Measurements from ENCODE around the gene GPC5.

GPC5 gene

DNA sequence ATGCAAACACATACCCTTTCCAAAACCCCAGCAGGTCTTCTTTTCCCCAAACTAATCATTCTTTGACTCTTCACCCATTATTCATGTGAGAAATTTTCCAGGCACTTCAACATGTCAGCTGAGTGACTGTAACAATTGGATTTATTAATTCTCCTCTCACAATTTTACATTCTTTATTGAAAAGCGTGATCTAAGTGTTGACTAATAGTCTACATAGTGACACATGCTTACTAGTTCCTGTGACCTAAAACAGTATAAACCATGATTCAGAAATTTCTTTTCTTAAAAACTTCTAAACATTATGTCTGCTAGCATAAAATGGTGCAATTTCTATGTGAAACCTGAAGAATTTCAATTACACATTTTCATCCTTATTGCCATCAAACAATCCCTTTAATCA is 532.3 kb downstream of the GPC5 start:
- no peak for DNase-seq
- Mint-ChIP-seq H3K4me3 (no peak overlapping the region), H3K36me3 (no peaks in the 10 kb centered on the region), H3K9me3 (no peaks in the 10 kb centered on the region), H3K27me3 (no peaks in the 10 kb centered on the region), H3K27ac (no peak overlapping the region), H3K4me1 (no peaks in the 10 kb centered on the region)
- CTCF ChIA-PET, result no interaction called here

DNA sequence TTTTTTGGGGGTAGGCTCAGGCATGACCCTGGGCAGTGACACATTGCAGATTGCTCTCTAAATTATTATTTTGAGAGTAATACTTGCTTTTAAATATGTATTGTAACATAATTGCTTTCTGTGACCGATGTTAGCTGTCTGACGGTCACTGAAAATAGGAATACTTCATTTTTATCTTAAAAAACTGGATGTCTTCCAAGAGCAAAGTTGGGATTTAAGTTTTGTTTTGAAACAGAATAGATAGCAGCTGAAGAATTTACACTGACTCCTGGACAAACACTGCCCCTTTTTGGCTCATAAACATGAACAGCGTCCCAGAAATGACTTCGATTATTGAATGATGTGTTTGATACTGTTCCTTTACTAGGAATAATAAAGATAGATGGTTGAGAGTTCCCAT is 535.9 kb downstream of the GPC5 start:
- CTCF ChIA-PET, result no interaction called here
- no peak overlapping the region for H3K4me3 Mint-ChIP-seq
- H3K36me3 Mint-ChIP-seq, result no peaks in the 10 kb centered on the region
- no peaks in the 10 kb centered on the region for H3K4me1 Mint-ChIP-seq
- H3K27me3 Mint-ChIP-seq, result no peaks in the 10 kb centered on the region
- no peak overlapping the region for H3K27ac Mint-ChIP-seq
- peaks cover 2% of the 10 kb centered on the region for H3K9me3 Mint-ChIP-seq
- DNase-seq, result no peak

DNA sequence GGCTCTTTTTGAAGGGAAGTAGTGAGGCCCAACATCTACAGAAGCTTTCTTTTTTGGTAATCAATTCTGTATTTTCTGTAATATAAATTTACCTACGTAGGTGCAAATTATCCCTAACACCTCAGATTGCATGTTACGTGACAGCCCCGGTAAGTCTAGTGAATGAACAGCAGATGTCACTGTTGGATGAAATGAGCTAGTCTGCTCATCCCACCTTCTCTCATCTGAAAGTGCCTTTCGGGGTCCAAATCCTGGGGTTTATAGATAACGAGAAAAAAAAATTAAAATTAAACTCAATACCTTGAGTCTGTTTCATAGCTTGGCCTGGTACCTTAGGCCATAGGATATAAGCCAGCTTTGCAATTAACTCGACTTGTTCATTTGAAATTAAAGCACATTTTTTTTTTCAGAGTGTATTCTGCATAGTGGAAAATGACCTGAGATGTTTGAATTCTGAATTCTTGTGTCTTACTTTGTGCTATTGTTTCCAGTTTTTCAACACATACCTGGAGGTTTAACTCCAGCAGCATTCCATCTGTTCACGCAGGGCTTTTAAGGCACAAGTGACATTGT is 548.2 kb downstream of the GPC5 start:
- CTCF ChIA-PET, result interaction anchor here (0.7 to 1.6 kb wide), 2 partner anchors 9 to 226 kb away, joined by 3 to 5 read pairs; no protein-coding TSS in a partner anchor
- no peaks in the 10 kb centered on the region for H3K4me1 Mint-ChIP-seq
- no peak overlapping the region for H3K27ac Mint-ChIP-seq
- H3K4me3 Mint-ChIP-seq, result no peak overlapping the region
- H3K36me3 Mint-ChIP-seq, result no peaks in the 10 kb centered on the region
- no peak for DNase-seq
- no peaks in the 10 kb centered on the region for H3K27me3 Mint-ChIP-seq
- peaks cover 3% of the 10 kb centered on the region for H3K9me3 Mint-ChIP-seq

DNA sequence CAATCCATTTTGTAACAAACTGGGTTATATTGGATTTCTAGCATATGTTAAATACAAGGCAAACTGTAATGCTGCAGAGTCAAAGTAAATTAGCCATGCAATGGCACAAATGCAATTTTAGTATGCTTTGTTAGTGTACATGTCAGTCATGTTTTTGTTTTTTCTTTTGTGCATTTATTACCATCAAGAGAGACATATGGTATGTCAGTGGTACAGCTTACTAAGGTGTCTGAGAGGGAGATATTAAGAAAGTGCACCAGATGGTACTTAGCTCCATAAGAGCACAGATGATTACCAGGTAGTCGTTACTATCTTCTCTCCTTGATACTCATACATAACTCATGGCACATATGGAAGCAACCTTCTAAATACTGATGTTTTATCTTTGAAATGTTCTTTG is 550.3 kb downstream of the GPC5 start:
- Mint-ChIP-seq H3K4me1 (no peaks in the 10 kb centered on the region), H3K9me3 (no peaks in the 10 kb centered on the region), H3K27me3 (no peaks in the 10 kb centered on the region), H3K27ac (no peak overlapping the region), H3K36me3 (no peaks in the 10 kb centered on the region), H3K4me3 (no peak overlapping the region)
- no peak for DNase-seq
- CTCF ChIA-PET, result no interaction called here

DNA sequence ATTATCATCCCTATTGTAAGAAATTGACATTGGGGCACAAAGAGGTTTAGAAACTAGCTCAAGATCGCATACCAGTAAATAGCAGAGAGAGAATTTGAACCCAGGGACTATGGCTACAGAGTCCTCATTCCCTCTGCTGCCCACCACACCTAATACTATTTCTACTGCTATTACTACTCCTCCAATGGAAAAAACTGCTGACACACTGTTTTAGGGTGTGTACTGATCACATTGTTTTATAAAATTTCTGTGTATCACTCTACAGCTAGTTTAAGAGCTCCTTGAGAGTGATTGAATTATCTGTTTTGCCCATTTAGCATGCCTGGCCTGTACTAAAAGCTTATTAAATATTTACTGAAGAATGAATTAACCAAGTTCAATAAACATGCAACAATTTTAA is 552.4 kb downstream of the GPC5 start:
- DNase-seq, result no peak
- Mint-ChIP-seq H3K9me3 (no peaks in the 10 kb centered on the region), H3K4me3 (no peak overlapping the region), H3K27me3 (no peaks in the 10 kb centered on the region), H3K27ac (no peak overlapping the region), H3K4me1 (no peaks in the 10 kb centered on the region), H3K36me3 (no peaks in the 10 kb centered on the region)
- CTCF ChIA-PET, result no interaction called here

DNA sequence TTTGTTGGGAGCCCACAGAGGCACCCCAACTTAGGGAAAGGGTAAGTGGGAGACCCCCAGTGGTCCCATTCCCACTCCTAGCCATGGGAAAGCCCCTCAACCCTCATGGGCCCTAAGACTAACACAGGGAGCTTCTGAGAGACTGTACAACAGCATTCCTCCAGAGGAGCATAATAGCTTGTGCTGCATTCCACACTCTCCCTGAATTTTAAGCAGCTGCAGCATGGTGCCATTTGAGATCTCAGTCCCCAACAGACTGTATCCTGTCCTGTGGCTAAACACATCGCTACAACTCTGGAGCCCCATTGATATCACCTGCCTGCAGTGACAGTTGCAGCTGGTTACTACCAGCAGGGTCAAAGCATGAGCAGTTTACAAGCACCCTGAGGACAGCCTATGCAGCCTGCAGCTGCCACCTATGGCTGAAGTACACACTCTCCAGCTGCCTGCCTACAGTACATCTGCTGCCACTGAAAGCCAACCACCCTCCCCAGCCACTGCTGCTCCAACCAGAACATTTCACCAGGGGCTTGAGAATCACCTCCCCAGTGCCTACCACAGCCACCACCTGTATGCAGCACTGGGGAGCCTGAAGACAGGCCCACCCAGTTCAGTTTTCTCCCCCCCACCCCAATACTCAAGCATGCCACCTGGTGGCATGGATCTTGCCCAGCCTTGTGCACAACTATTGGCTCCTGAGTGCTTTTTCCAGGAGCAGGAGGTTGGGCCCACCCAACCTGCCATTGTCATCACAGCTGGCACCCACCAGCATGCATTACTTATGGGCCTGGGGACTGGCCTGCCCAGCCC is 557.3 kb downstream of the GPC5 start:
- Mint-ChIP-seq H3K4me3 (no peak overlapping the region), H3K27ac (no peak overlapping the region), H3K36me3 (no peaks in the 10 kb centered on the region), H3K9me3 (no peaks in the 10 kb centered on the region), H3K4me1 (no peaks in the 10 kb centered on the region), H3K27me3 (no peaks in the 10 kb centered on the region)
- CTCF ChIA-PET, result interaction anchor here (1.2 kb wide), 1 partner anchor 10 kb away, joined by 3 read pairs; no protein-coding TSS in a partner anchor
- no peak for DNase-seq

DNA sequence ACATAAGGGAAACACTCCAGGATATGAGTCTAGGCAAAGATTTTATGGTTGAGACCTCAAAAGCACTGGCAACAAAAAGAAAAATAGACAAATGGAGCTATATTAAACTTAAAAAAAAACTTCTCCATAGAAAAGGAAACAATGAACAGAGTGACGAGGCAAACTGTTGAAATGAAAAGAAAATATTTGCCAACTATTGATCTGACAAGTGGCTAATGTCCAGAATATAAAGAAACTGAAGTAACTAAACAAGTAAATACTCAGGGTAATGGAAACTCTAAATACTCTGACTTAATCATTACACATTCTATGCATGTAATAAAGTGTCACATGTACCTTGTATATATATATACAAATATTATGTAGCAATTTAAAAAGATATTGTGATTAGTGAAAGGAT is 562.5 kb downstream of the GPC5 start:
- Mint-ChIP-seq H3K4me1 (no peaks in the 10 kb centered on the region), H3K27me3 (no peaks in the 10 kb centered on the region), H3K36me3 (no peaks in the 10 kb centered on the region), H3K27ac (no peak overlapping the region), H3K9me3 (peaks cover 5% of the 10 kb centered on the region), H3K4me3 (no peak overlapping the region)
- CTCF ChIA-PET, result no interaction called here
- no peak for DNase-seq

DNA sequence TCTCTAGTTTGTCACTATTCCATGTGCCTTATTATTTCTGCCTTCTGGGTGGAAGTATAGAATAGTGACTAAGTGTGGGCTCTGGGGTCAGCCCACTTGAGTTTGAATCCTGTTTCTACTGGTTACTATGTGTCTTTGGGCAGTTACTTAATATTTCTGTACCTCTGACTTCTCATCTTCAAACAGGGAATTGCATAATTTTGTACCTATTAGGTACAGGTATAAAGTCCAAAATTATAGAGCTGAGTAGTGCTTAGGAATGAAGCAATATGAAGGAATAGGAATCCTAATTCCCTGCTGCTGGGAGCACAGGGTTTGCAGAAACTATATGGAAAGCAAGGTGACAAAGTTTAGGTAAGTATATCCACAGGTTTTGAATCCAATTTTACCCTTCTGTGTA is 564.5 kb downstream of the GPC5 start:
- Mint-ChIP-seq H3K36me3 (no peaks in the 10 kb centered on the region), H3K4me1 (no peaks in the 10 kb centered on the region), H3K27me3 (no peaks in the 10 kb centered on the region), H3K27ac (no peak overlapping the region), H3K4me3 (no peak overlapping the region), H3K9me3 (peaks cover 5% of the 10 kb centered on the region)
- no peak for DNase-seq
- CTCF ChIA-PET, result no interaction called here

DNA sequence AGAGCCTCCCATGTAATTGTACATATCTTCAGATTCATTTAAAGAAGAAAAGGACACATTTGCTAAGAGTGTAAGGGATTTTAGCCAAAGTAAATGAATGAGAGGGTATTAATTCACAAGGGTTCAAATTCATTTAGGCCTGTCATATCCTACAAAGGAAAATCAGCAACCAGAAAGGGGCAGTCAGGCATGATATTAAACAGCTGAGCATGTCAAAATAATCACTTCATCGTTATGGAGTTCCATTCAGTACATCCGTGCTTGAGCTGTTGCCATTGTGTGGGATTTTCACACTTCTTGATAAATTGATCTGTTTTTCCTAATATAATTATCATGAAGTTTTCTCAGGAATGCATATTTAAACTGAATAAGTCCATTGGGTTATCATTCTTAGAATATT is 567.1 kb downstream of the GPC5 start:
- CTCF ChIA-PET, result no interaction called here
- DNase-seq, result no peak
- H3K27ac Mint-ChIP-seq, result no peak overlapping the region
- H3K9me3 Mint-ChIP-seq, result peaks cover 5% of the 10 kb centered on the region
- H3K4me1 Mint-ChIP-seq, result no peaks in the 10 kb centered on the region
- H3K36me3 Mint-ChIP-seq, result no peaks in the 10 kb centered on the region
- no peaks in the 10 kb centered on the region for H3K27me3 Mint-ChIP-seq
- no peak overlapping the region for H3K4me3 Mint-ChIP-seq

DNA sequence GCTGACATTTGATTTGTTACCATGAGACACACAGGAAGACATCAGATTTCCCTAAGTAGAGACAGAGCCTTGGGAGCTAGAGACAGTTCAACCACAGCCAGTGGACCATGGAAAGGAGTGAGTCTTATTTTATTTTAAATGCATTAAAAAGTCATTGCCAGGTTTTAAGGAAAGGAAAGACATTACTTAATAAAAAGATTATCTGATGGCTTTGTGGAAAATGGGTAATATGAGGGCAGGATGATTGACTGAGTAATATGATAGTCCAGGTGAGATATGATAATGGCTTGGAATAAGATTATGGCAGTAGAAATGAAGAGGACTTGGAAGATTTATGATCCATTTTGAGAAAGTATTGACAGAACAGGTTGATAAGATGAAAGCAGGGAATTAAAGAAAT is 580.1 kb downstream of the GPC5 start:
- DNase-seq, result no peak
- Mint-ChIP-seq H3K9me3 (peaks cover 15% of the 10 kb centered on the region), H3K27ac (no peak overlapping the region)

DNA sequence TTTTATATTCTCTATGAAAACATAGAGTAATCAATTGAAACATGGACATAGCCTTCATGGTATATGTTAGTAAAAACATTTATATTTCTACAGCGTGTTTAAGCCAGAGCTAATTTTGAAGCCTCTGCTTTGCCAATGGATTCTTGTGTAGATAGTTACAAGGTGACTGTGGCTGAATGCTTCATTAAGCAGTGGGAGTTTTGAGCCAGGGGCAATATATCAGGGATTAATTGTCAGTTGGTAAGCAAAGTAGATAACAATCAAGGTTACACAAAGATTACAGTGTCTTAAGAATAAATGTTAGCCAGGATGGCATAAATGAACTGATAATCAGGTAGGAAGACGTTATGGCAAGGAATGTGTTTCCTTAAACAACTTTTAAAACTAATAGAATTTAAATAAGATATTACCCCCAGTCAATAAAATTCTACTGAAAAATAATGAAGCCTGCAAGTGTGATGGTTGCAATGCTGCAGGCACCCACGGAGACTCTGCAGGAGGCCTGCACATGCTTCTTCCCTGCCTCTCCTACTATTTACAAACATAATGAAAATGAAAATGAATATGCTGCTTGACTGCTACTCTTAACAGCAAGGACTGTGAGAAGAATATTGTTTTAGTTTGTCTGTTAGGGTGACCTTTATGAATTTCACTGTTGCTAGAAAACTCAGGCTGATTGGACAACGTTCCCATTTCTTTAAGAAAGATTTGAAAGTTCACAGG is 588.5 kb downstream of the GPC5 start:
- H3K36me3 Mint-ChIP-seq, result no peaks in the 10 kb centered on the region
- H3K27ac Mint-ChIP-seq, result no peak overlapping the region
- H3K9me3 Mint-ChIP-seq, result peaks cover 1% of the 10 kb centered on the region

More for the DNA sequence above, 580.1 kb downstream of the GPC5 start:
- Mint-ChIP-seq H3K4me3 (no peak overlapping the region), H3K27me3 (no peaks in the 10 kb centered on the region), H3K4me1 (no peaks in the 10 kb centered on the region), H3K36me3 (no peaks in the 10 kb centered on the region)
- CTCF ChIA-PET, result no interaction called here

DNA sequence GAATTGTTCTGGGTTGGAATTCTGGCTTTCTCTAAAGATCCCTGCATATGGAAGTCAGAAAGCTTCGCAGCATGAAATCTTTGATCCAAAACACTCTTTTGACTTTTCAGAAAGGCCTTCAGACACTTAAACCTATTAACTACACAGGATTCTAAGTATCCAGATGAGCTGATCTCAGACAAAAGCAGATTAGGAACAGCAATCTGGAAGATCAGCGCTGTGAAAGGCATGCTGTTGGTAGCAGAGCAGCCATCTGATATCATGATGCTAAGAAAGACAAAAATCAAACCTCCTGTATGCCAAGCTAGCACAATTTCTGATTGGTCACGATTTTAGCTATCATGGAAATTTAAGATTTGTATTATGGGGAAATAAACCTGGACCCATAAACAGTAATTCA is 589.9 kb downstream of the GPC5 start:
- DNase-seq, result no peak
- CTCF ChIA-PET, result no interaction called here
- H3K4me3 Mint-ChIP-seq, result no peak overlapping the region
- H3K4me1 Mint-ChIP-seq, result no peaks in the 10 kb centered on the region
- no peaks in the 10 kb centered on the region for H3K9me3 Mint-ChIP-seq
- H3K27me3 Mint-ChIP-seq, result no peaks in the 10 kb centered on the region
- no peak overlapping the region for H3K27ac Mint-ChIP-seq
- no peaks in the 10 kb centered on the region for H3K36me3 Mint-ChIP-seq

More for the DNA sequence above, 588.5 kb downstream of the GPC5 start:
- Mint-ChIP-seq H3K27me3 (no peaks in the 10 kb centered on the region), H3K4me1 (no peaks in the 10 kb centered on the region), H3K4me3 (no peak overlapping the region)
- CTCF ChIA-PET, result no interaction called here
- DNase-seq, result no peak

DNA sequence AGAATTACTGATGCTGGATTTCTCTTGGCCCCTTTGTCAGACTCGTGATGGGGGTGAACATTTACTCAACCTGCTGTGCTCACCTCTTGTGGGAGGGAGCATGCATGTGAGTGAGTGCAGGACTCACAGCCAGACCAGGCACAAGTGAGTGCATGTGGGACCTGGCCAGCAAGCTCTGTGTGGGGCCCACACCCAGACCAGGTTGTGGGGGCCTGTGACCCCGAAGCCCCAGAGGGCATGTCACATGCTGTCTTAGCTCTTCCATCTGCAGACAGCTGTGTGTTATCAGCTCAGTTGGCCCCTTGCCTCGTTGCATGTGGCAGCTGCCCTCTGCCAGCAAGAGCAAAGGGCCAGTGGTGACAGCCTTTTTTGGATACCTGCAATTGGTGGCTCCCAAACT is 614.4 kb downstream of the GPC5 start:
- H3K36me3 Mint-ChIP-seq, result no peaks in the 10 kb centered on the region
- H3K27me3 Mint-ChIP-seq, result no peaks in the 10 kb centered on the region
- no peak overlapping the region for H3K27ac Mint-ChIP-seq
- H3K9me3 Mint-ChIP-seq, result peaks cover 4% of the 10 kb centered on the region
- H3K4me3 Mint-ChIP-seq, result no peak overlapping the region
- CTCF ChIA-PET, result no interaction called here
- DNase-seq, result no peak
- H3K4me1 Mint-ChIP-seq, result no peaks in the 10 kb centered on the region

DNA sequence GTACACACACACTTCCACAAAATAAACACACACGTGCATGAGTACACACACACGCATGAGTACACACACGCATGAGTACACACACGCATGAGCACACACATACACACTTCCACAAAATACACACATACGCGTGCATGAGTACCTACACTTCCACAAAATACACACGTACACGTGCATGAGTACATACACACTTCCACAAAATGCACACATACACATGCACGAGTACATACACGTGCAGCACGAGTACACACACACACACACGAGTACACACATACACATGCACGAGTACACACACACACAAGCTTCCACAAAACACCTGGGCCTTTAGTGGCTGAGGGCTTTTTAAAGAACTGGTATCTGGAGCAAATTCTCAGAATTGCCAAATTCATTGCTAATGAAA is 619.3 kb downstream of the GPC5 start:
- no peaks in the 10 kb centered on the region for H3K4me1 Mint-ChIP-seq
- no peaks in the 10 kb centered on the region for H3K27me3 Mint-ChIP-seq
- DNase-seq, result no peak
- no peaks in the 10 kb centered on the region for H3K36me3 Mint-ChIP-seq
- H3K9me3 Mint-ChIP-seq, result peaks cover 4% of the 10 kb centered on the region
- H3K4me3 Mint-ChIP-seq, result no peak overlapping the region
- no peak overlapping the region for H3K27ac Mint-ChIP-seq
- CTCF ChIA-PET, result no interaction called here

DNA sequence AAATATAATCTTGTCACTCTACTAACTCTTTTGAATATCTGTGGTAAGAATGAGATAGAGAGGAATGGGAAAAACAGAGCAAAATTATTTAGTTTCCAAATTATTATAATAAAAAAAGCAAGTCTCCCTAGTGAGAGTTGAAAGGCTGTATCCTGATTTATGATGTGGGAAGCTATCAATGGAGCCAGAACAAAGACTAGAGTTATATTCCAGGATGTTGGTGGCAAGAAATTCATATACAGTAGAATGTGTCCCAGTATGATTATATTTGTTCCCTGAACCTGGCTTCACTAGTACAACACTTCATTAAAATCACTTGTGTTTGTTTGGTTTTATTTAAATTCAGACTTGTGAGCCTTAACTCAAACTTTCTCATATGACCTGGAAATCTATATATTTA is 630.3 kb downstream of the GPC5 start:
- no peak for DNase-seq
- no peaks in the 10 kb centered on the region for H3K9me3 Mint-ChIP-seq
- CTCF ChIA-PET, result no interaction called here
- H3K27me3 Mint-ChIP-seq, result no peaks in the 10 kb centered on the region
- no peak overlapping the region for H3K4me3 Mint-ChIP-seq
- no peaks in the 10 kb centered on the region for H3K36me3 Mint-ChIP-seq
- H3K4me1 Mint-ChIP-seq, result no peaks in the 10 kb centered on the region
- H3K27ac Mint-ChIP-seq, result no peak overlapping the region
